ENCODE data around the gene CYYR1. TPM values are rescaled to one million over a fixed set of nuclear protein-coding genes. Genes with fewer than 3 reads are reported as not detected.

CYYR1 gene
- polyA plus RNA-seq, 3 donors = 0.16 to 0.30 TPM; not detected in 1

DNA sequence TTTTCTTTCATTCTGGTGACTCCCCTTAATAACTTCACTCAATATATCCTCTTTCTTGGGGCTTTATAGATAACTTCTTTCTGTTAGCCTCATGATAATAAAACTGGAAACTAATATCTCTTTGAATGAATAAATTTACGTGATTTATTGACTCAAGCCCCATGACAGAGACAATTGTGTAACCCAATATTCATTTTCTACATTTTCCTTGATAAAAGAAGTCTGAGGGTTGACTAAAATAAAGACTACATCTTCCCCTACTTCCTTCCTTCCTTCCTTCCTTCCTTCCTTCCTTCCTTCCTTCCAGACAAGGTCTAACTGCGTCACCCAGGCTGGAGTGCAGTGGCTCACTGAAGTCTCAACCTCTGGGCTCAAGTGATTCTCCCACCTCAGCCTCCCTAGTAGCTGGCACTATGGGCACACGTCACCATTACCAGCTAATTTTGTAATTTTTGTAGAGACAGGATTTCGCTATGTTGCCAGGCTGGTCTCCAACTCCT is 85.1 kb downstream of the CYYR1 start:
- no peaks in the 10 kb centered on the region for H3K27me3 ChIP-seq (ENCODE audit: control insufficient read depth in 2 of 2, insufficient read depth in 2 of 2, low read length in 2 of 2)
- no peaks in the 10 kb centered on the region for H3K4me1 ChIP-seq (ENCODE audit: control insufficient read depth in 1 of 2, insufficient read depth in 2 of 2, low read length in 2 of 2)
- no peaks in the 10 kb centered on the region for H3K36me3 Mint-ChIP-seq
- H3K4me3 Mint-ChIP-seq = no peak overlapping the region
- DNase-seq = no peak
- H3K9me3 ChIP-seq (replicated peaks in 1 of 2; ENCODE audit: control insufficient read depth in 1 of 2, insufficient read depth in 1 of 2, low read length in 2 of 2) = no peaks in the 10 kb centered on the region
- H3K4me3 ChIP-seq (replicated peaks in 1 of 3; ENCODE audit: low read depth in 2 of 3, low read length in 3 of 3) = no peak overlapping the region
- no peak overlapping the region for H3K4me2 ChIP-seq (replicated peaks; ENCODE audit: extremely low read depth, low read length, poor library complexity, severe bottlenecking)
- TF ChIP-seq, protein P1, sequence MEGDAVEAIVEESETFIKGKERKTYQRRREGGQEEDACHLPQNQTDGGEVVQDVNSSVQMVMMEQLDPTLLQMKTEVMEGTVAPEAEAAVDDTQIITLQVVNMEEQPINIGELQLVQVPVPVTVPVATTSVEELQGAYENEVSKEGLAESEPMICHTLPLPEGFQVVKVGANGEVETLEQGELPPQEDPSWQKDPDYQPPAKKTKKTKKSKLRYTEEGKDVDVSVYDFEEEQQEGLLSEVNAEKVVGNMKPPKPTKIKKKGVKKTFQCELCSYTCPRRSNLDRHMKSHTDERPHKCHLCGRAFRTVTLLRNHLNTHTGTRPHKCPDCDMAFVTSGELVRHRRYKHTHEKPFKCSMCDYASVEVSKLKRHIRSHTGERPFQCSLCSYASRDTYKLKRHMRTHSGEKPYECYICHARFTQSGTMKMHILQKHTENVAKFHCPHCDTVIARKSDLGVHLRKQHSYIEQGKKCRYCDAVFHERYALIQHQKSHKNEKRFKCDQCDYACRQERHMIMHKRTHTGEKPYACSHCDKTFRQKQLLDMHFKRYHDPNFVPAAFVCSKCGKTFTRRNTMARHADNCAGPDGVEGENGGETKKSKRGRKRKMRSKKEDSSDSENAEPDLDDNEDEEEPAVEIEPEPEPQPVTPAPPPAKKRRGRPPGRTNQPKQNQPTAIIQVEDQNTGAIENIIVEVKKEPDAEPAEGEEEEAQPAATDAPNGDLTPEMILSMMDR (IDR thresholded peaks at IDR 0.05) = no peak
- no peaks in the 10 kb centered on the region for H4K20me1 ChIP-seq (ENCODE audit: insufficient read depth, low read length)
- no peaks in the 10 kb centered on the region for H3K27me3 Mint-ChIP-seq (ENCODE audit: low read depth in 3 of 3)
- H3K9me3 Mint-ChIP-seq = peaks cover 0 to 13% (median 4%) of the 10 kb centered on the region in 7 donors
- intact Hi-C loops (cut with micrococcal nuclease) = no loop called here
- no peaks in the 10 kb centered on the region for H3K4me1 Mint-ChIP-seq
- no peak overlapping the region for H3K27ac Mint-ChIP-seq
- no peaks in the 10 kb centered on the region for H3K79me2 ChIP-seq (ENCODE audit: insufficient read depth, low read length)
- 90% methylated on average over 2 of the region's 4 CpGs for WGBS (ENCODE audit: insufficient coverage)
- H2AFZ ChIP-seq (ENCODE audit: insufficient read depth, low read depth, low read length, poor library complexity, severe bottlenecking) = no peak overlapping the region
- H3K27ac ChIP-seq (ENCODE audit: low read depth in 1 of 2, low read length in 2 of 2) = no peak overlapping the region
- H3K36me3 ChIP-seq (replicated peaks in 1 of 2; ENCODE audit: control insufficient read depth in 1 of 2, insufficient read depth in 2 of 2, low read length in 2 of 2) = no peaks in the 10 kb centered on the region
- H3K9ac ChIP-seq (ENCODE audit: insufficient read depth, low read length, poor library complexity, severe bottlenecking) = no peak overlapping the region

DNA sequence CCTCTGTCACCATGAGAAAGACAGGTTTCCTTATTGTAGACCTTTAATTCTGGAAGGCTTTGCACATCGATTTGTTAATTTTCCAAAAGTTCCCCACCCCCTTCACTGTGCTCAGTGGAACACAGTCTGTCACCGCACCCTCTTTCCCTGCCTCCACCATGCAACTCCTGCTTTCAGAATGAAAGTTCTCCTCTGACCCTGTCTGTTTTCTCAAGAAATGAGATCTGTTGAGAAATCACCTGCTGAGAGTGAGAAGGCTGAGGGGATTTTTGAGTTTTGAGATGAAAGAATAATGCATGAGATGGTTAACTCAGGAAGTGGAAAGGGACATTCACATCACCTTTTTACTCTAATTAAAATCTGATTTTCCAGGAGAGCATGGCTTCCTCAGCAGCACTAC is 99.6 kb downstream of the CYYR1 start:
- Histone ChIP-seq H3K27me3 (ENCODE audit: control insufficient read depth in 2 of 2, insufficient read depth in 2 of 2, low read length in 2 of 2) (no peaks in the 10 kb centered on the region), H3K4me1 (ENCODE audit: control insufficient read depth in 1 of 2, insufficient read depth in 2 of 2, low read length in 2 of 2) (peaks cover 12 to 16% of the 10 kb centered on the region in 2 donors), H3K79me2 (ENCODE audit: insufficient read depth, low read length) (no peaks in the 10 kb centered on the region), H4K20me1 (ENCODE audit: insufficient read depth, low read length) (no peaks in the 10 kb centered on the region), H3K27ac (ENCODE audit: low read depth in 1 of 2, low read length in 2 of 2) (no peak overlapping the region), H2AFZ (ENCODE audit: insufficient read depth, low read depth, low read length, poor library complexity, severe bottlenecking) (no peak overlapping the region), H3K9ac (ENCODE audit: insufficient read depth, low read length, poor library complexity, severe bottlenecking) (no peak overlapping the region), H3K9me3 (replicated peaks in 1 of 2; ENCODE audit: control insufficient read depth in 1 of 2, insufficient read depth in 1 of 2, low read length in 2 of 2) (peaks cover 11% of the 10 kb centered on the region in 2 donors), H3K36me3 (replicated peaks in 1 of 2; ENCODE audit: control insufficient read depth in 1 of 2, insufficient read depth in 2 of 2, low read length in 2 of 2) (no peaks in the 10 kb centered on the region), H3K4me2 (replicated peaks; ENCODE audit: extremely low read depth, low read length, poor library complexity, severe bottlenecking) (no peak overlapping the region), H3K4me3 (replicated peaks in 1 of 3; ENCODE audit: low read depth in 2 of 3, low read length in 3 of 3) (no peak overlapping the region)
- peaks cover 0 to 7% (median 3%) of the 10 kb centered on the region in 3 donors for H3K27me3 Mint-ChIP-seq (ENCODE audit: low read depth in 3 of 3)
- H3K4me3 Mint-ChIP-seq = no peak overlapping the region
- WGBS (ENCODE audit: insufficient coverage) = 88% methylated on average over 1 of the region's 2 CpGs
- DNase-seq = no peak
- H3K36me3 Mint-ChIP-seq = peaks cover 2 to 10% of the 10 kb centered on the region in 2 donors
- intact Hi-C loops (cut with micrococcal nuclease) = no loop called here
- TF ChIP-seq, protein P1 (IDR thresholded peaks at IDR 0.05) = no peak
- peaks cover 15% of the 10 kb centered on the region for H3K4me1 Mint-ChIP-seq
- H3K27ac Mint-ChIP-seq = no peak overlapping the region
- H3K9me3 Mint-ChIP-seq = peaks cover 6 to 29% (median 19%) of the 10 kb centered on the region in 7 donors
